ENCODE measurements around the gene GLB1L2.

Gene GLB1L2

GRCh38 chr11:134338654-134339053, 6.9 kb downstream of the GLB1L2 start:
- TF ChIP-seq FOXP2 (optimal IDR thresholded peaks at IDR 0.05; ENCODE audit: borderline replicate concordance, extremely low read depth, extremely low read length, insufficient read depth) (no peak), SIN3A (IDR thresholded peaks at IDR 0.05; ENCODE audit: borderline replicate concordance, insufficient read depth, low read length) (no peak), REST (IDR thresholded peaks at IDR 0.05; ENCODE audit: insufficient read depth in 1 of 2, low read depth in 2 of 2, low read length in 2 of 2) (no peak), TAF1 (IDR thresholded peaks at IDR 0.05; ENCODE audit: borderline replicate concordance, insufficient read depth, low read length) (no peak), POLR2AphosphoS5 (IDR thresholded peaks at IDR 0.05; ENCODE audit: low read depth, low read length) (no peak)

GRCh38 chr11:134339756-134340155, 8.0 kb downstream of the GLB1L2 start:
- TF ChIP-seq FOXP2 (optimal IDR thresholded peaks at IDR 0.05; ENCODE audit: borderline replicate concordance, extremely low read depth, extremely low read length, insufficient read depth) (no peak), REST (IDR thresholded peaks at IDR 0.05; ENCODE audit: insufficient read depth in 1 of 2, low read depth in 2 of 2, low read length in 2 of 2) (no peak), TAF1 (IDR thresholded peaks at IDR 0.05; ENCODE audit: borderline replicate concordance, insufficient read depth, low read length) (no peak), SIN3A (IDR thresholded peaks at IDR 0.05; ENCODE audit: borderline replicate concordance, insufficient read depth, low read length) (no peak), POLR2AphosphoS5 (IDR thresholded peaks at IDR 0.05; ENCODE audit: low read depth, low read length) (no peak)

GRCh38 chr11:134340354-134340964, 8.7 kb downstream of the GLB1L2 start:
- TF ChIP-seq TAF1 (IDR thresholded peaks at IDR 0.05; ENCODE audit: borderline replicate concordance, insufficient read depth, low read length) (no peak), REST (IDR thresholded peaks at IDR 0.05; ENCODE audit: insufficient read depth in 1 of 2, low read depth in 2 of 2, low read length in 2 of 2) (no peak), SIN3A (IDR thresholded peaks at IDR 0.05; ENCODE audit: borderline replicate concordance, insufficient read depth, low read length) (no peak), FOXP2 (optimal IDR thresholded peaks at IDR 0.05; ENCODE audit: borderline replicate concordance, extremely low read depth, extremely low read length, insufficient read depth) (no peak), POLR2AphosphoS5 (IDR thresholded peaks at IDR 0.05; ENCODE audit: low read depth, low read length) (no peak)

- TF ChIP-seq TAF1 (IDR thresholded peaks at IDR 0.05; ENCODE audit: borderline replicate concordance, insufficient read depth, low read length) (no peak), FOXP2 (optimal IDR thresholded peaks at IDR 0.05; ENCODE audit: borderline replicate concordance, extremely low read depth, extremely low read length, insufficient read depth) (no peak), POLR2AphosphoS5 (IDR thresholded peaks at IDR 0.05; ENCODE audit: low read depth, low read length) (no peak), REST (IDR thresholded peaks at IDR 0.05; ENCODE audit: insufficient read depth in 1 of 2, low read depth in 2 of 2, low read length in 2 of 2) (no peak), SIN3A (IDR thresholded peaks at IDR 0.05; ENCODE audit: borderline replicate concordance, insufficient read depth, low read length) (no peak)
These were observed 10.2 kb downstream of the GLB1L2 start for GRCh38 chr11:134341805-134342571.

Data from PFSK-1 (cell line).